ENCODE results near the gene ADAT3. TPM values are rescaled to one million over a fixed set of nuclear protein-coding genes. Genes with fewer than 3 reads are reported as not detected.

Gene ADAT3
- 10 to 100 TPM; 10.8 to 12.5 TPM for total RNA-seq

GRCh38 chr19:1905110-1905862 is at the start of gene ADAT3, which contains the start of gene SCAMP4:
TSS of gene ADAT3 (plus strand) at chr19:1905399. CDS start at chr19:1912048, 6,649 bp downstream.
TSS of gene SCAMP4 (plus strand) at chr19:1905399. CDS start at chr19:1915020, 9,621 bp downstream.

GRCh38 chr19:1863328-1863637 is 41.9 kb upstream of the ADAT3 start, which contains the start of gene KLF16:
TSS of gene KLF16 (minus strand) at chr19:1863579. CDS start at chr19:1863497, 82 bp downstream.

GRCh38 chr19:1885398-1886119 is 19.6 kb upstream of the ADAT3 start, which contains the start of gene ABHD17A:
TSS of gene ABHD17A (minus strand) at chr19:1885496. CDS start at chr19:1881566, 3,930 bp downstream.

GRCh38 chr19:1941146-1942077 is 36.2 kb downstream of the ADAT3 start, which contains the start of gene CSNK1G2:
TSS of gene CSNK1G2 (plus strand) at chr19:1941172. CDS start at chr19:1969773, 28,601 bp downstream.

Other genes starting within 250 kb of the ADAT3 start
- not detected for gene ONECUT3, start 151.9 kb upstream of the ADAT3 start, total RNA-seq
- 10 to 100 TPM; 18.8 to 20.7 TPM for gene ATP8B3, start 93.1 kb upstream of the ADAT3 start, total RNA-seq
- 10 to 100 TPM; 44.5 to 46.7 TPM for gene REXO1, start 56.9 kb upstream of the ADAT3 start, total RNA-seq
- gene KLF16, start 41.8 kb upstream of the ADAT3 start, total RNA-seq = 10 to 100 TPM; 23.4 to 25.3 TPM
- gene ABHD17A, start 19.9 kb upstream of the ADAT3 start, total RNA-seq = 100 to 1,000 TPM; 247 to 248 TPM
- 10 to 100 TPM; 35.4 to 36.7 TPM for gene SCAMP4, start within 50 bp of the ADAT3 start, total RNA-seq
- gene CSNK1G2, start 35.8 kb downstream of the ADAT3 start, total RNA-seq = 100 to 1,000 TPM; 125 to 130 TPM
- 10 to 100 TPM; 55.4 to 63.9 TPM for gene BTBD2, start 110.3 kb downstream of the ADAT3 start, total RNA-seq
- 100 to 1,000 TPM; 333 TPM for gene MKNK2, start 145.8 kb downstream of the ADAT3 start, total RNA-seq
- gene MOB3A, start 190.9 kb downstream of the ADAT3 start, total RNA-seq = 100 to 1,000 TPM; 236 to 238 TPM
- 10 to 100 TPM; 17.6 to 20.1 TPM for gene IZUMO4, start 191.5 kb downstream of the ADAT3 start, total RNA-seq
- 10 to 100 TPM; 83.4 to 88.5 TPM for gene AP3D1, start 246.2 kb downstream of the ADAT3 start, total RNA-seq